ENCODE data around the gene LMAN1L.
"Not testable (repeated sequence)": the region's sequence is repeated elsewhere in the genome, so short reads cannot be mapped to it uniquely, and the experiment has no call there.

Gene LMAN1L

GRCh38 chr15:74782259-74783071, 30.2 kb upstream of the LMAN1L start:
- peak; percentile 80 for DNase-seq

GRCh38 chr15:74783072-74783807, 29.4 kb upstream of the LMAN1L start:
- DNase-seq = peak; percentile 83

- peak; percentile 77 for DNase-seq
These were observed 28.8 kb upstream of the LMAN1L start for GRCh38 chr15:74783808-74784175.

- peak; percentile 77 for DNase-seq
These were observed 28.0 kb upstream of the LMAN1L start for GRCh38 chr15:74784426-74785193.

DNA sequence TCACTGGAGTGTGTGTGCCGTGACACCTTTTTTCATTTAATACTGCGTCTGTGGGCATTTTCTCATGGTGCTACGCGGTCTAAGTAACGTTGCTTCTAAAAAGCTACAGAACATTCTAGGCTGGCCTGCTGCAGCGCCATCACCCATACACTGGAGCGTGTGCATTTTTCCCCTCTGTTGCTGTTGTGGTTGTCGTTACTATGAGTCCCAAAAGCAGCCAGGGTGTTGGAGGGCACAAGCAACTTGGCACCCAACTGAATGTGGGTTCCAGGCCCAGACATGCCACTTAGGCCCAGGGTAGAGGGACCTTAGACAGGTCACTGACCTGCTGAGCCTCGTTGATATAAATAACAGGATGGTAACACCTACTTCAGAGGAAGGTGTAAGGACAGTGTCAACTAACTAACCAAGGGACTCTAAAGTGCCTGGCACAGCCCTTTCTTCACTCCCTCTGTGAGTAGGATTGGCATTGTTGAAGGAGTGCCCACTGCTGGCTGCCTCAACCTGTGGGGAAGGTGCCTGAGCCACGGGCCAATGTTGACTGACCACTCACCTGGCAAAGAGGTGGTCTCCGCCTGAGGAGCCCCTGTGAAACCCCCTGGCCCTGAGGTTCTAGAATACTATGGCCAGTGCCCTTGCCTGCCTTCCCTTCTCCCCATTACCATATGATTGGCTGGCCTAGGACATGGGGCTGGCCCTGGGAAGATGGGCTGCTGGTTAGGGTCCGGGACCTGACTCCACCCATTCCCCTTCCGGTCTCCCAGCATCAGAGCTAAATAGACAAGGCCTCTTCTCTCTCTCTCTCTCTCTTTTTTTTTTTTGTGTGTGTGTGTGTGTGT, 27.2 kb upstream of the LMAN1L start:
- no peak for DNase-seq

GRCh38 chr15:74786081-74786480, 26.6 kb upstream of the LMAN1L start:
- DNase-seq = not testable (repeated sequence)

- DNase-seq = no peak
These were observed 26.0 kb upstream of the LMAN1L start for GRCh38 chr15:74786551-74787165.

- DNase-seq = peak; percentile 93
These were observed 25.2 kb upstream of the LMAN1L start for GRCh38 chr15:74787251-74788041.

GRCh38 chr15:74788042-74788682, 24.5 kb upstream of the LMAN1L start:
- DNase-seq = no peak

GRCh38 chr15:74788683-74789151, 23.9 kb upstream of the LMAN1L start:
- DNase-seq = peak; percentile 77

DNA sequence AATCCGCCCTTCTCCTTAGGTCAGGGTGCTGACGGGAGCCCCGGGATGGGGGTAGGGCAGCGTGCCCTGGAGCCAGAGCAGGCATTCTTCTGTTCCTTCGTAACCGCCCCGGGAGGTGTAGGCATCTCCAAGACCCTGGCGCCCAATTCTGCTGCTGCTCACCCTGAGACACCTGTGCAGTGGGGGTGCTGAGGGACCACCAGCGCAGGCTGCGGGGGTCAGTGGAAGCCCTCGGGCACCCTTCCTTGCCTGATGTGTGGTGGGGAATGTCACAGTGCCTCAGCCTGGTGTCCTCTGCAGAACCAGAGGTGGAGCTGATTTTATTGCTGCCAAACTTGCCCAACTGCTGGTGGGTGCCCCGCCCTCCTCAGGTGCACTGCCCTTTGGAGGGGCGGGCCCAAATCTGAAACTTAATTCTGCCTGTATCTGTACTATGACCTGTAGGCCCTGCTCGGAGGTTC, 23.4 kb upstream of the LMAN1L start:
- no peak for DNase-seq

DNA sequence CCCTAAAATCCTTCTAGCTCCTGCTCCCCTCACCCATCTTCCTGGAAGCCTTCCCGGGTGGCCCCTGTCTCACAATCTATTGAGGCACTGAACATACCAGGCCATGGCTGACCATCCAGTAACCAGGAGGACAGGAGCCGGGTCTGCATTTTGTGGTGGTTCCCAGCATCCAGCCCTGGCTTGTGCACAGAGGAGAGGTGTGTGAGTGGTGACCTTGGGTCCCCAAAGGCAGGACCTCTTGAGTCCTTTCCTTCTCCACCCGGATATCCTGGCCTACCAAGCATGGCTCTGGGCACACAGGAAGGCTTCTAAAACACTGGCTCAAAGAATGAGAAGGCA, 22.9 kb upstream of the LMAN1L start:
- no peak for DNase-seq

DNA sequence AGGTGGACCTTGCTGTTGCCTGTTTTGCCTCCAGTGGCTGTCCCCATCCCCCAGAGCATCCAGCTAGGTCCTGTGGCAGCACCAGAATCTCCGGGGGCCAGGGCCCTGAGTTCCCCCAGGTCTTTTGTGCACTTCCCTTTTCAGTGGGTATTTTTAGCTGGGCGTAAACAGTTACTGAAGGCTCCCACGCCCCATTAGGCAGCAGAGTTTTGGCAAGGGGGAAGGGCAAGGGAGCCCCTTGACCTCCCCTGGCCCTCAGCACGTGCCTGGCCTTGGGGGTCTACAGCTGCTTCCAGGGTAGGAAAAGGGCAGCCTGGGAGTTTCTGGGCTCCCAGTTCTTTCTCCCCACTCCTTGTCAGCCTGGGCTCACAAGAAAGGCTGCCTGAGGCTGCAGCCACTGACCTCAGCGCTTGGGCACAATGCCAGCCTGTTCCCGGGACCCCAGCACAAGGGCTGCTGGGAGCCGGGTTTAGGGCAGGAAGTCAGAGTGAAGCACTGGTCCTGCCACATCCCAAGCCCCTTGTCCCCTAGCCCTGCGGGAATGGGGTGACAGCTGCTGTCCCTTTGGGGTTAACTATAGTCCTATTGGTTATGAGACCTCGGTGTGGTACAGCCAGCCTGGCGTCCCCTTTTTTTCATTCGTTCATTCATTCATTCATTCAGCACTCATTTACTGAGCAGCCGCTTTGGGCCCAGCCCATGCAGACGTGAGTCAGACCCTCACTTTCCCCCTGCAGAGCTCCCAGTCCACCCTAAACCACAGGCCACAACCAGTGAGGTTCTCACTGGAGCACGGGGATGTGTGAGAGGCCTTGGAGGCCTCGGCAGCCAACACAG, 22.3 kb upstream of the LMAN1L start:
- DNase-seq = no peak

DNA sequence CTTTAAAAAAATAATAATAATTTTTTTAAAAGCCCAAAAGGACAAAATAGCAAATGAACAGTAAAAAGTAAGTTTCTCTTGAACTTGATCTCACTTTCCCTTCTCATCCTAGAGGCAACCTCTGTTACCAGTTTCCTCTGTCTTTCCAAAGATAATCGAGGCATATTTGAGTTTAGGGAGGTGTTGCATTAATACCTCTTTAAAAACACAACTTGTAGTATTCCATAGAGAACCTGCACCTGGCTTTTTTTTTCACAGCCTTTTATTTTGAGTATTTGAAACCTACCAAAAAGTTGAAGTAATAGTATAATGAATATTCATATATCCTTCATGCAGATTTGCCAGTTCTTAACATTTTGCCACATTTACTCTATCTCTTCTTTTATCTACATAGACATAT, 21.6 kb upstream of the LMAN1L start:
- no peak for DNase-seq

GRCh38 chr15:74791667-74792066, 21.0 kb upstream of the LMAN1L start:
- DNase-seq = no peak

- no peak for DNase-seq
These were observed 20.2 kb upstream of the LMAN1L start for GRCh38 chr15:74792227-74793016.

- peak; percentile 85 for DNase-seq
These were observed 19.3 kb upstream of the LMAN1L start for GRCh38 chr15:74793135-74794028.

All from activated CD8-positive, alpha-beta memory T cell treated with anti-CD3 and anti-CD28 coated beads for 24 hours (primary cell).